ENCODE results near the gene PAX5.

DNA sequence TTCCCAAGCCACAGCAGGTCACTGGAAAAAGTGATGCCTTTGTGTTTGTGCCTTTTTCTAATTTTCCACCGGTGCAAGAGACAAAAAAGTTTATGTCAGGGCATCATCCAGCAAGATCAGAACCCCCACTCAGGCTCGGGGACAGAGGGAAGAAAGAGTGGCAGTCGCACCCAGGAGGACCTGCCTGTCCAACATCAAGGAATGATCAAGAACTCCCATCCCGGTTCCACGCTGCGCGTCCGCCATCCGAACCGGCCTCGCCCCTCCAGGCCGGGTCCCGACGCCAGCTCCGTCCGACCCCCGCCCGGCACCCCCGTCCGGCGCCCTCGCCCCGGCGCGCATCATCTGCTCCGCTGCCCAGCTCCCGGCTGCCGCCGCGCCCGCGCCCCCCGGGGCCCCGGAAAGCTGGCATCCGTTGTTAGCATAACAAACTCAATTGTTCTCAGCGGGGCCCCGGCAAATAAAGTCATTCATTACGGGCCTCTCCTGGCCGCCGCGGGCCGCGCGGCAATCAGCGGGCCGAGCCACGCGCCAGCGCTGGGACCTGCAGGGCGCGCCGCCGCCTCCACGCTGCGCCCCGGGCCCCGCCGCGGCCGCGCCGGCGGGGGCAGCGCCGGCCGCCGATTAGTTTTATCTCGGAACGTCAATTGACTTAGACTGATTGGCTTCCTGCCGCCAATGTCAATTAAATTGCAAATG is 48.1 kb downstream of the PAX5 start:
- TF ChIP-seq, protein P1, sequence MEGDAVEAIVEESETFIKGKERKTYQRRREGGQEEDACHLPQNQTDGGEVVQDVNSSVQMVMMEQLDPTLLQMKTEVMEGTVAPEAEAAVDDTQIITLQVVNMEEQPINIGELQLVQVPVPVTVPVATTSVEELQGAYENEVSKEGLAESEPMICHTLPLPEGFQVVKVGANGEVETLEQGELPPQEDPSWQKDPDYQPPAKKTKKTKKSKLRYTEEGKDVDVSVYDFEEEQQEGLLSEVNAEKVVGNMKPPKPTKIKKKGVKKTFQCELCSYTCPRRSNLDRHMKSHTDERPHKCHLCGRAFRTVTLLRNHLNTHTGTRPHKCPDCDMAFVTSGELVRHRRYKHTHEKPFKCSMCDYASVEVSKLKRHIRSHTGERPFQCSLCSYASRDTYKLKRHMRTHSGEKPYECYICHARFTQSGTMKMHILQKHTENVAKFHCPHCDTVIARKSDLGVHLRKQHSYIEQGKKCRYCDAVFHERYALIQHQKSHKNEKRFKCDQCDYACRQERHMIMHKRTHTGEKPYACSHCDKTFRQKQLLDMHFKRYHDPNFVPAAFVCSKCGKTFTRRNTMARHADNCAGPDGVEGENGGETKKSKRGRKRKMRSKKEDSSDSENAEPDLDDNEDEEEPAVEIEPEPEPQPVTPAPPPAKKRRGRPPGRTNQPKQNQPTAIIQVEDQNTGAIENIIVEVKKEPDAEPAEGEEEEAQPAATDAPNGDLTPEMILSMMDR (IDR thresholded peaks at IDR 0.05; ENCODE audit: poor library complexity, severe bottlenecking): no peak
- no peak for TF ChIP-seq EP300 (conservative IDR thresholded peaks at IDR 0.05; ENCODE audit: poor library complexity, severe bottlenecking)
- TF ChIP-seq POLR2AphosphoS5 (IDR thresholded peaks at IDR 0.05): no peak
